Measurements from ENCODE around the gene C16orf74. TPM values are rescaled to one million over a fixed set of nuclear protein-coding genes. Genes with fewer than 3 reads are reported as not detected.

The C16orf74 gene
- total RNA-seq, 2 donors from 2014 or later = 1.2 TPM; not detected in 1

DNA sequence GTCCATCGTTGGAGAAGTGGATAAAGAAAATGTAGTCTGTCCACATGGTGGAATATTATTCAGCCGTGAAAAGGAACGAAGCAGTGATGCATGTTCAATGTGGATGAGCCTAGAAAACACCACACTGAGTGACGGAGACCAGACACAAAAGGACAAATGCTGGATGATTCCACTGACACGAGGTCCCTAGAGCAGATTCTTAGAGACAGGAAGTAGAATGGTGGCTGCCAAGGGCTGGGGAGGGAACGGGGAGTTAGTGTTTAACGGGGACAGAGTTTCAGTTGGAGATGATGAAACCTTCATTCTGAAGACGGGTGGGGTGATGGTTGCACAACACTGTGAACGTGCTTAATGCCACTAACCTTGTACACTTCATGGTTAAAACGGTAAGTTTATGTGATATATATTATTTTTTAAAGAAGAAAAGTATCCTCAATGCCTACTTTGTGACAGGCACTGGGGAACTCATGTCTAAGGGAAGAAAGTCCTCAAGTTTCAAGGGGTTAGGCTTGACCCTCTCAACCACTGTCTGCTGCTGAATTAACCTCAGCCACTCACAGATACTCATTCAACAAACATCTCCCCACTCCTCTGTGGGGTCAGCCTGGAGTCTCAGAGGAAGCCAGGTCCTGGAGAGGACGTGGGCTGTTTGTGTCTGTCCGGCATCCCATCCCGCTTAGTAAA lies 17.6 kb downstream of the C16orf74 start:
- DNase-seq (no peak), ATAC-seq (replicated peaks in 1 of 2) (no peak)
- Mint-ChIP-seq H3K36me3 (ENCODE audit: insufficient read depth in 2 of 2) (no peaks in the 10 kb centered on the region), H3K9me3 (no peaks in the 10 kb centered on the region), H3K4me3 (no peak overlapping the region), H3K4me1 (ENCODE audit: low read depth) (peaks cover 14% of the 10 kb centered on the region), H3K27me3 (ENCODE audit: low read depth) (no peaks in the 10 kb centered on the region), H3K27ac (no peak overlapping the region)

DNA sequence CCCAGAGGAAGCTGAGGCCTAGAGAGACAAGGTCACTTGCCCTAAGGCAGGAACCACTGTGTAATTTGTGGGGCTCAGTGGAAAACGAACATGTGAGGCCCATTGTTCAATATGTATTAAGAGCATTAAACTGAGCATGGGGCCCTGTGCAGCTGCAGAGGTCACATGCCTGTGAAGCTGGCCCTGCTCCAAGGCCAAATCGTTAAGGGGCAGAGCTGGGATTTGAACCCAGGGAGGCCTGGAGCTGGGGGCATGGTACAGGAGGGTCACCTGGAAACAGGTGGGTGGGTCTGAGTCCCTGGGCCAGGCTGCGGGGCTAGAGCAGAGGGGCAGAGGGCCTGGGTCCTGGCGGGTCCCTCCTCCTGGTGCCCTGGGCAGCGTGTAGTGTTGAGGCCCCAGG lies 19.7 kb downstream of the C16orf74 start:
- ATAC-seq (replicated peaks in 1 of 2) (no peak), DNase-seq (no peak)
- peaks cover 14% of the 10 kb centered on the region for H3K4me1 Mint-ChIP-seq (ENCODE audit: low read depth)
- H3K4me3 Mint-ChIP-seq = no peak overlapping the region
- H3K36me3 Mint-ChIP-seq (ENCODE audit: insufficient read depth in 2 of 2) = no peaks in the 10 kb centered on the region
- H3K27ac Mint-ChIP-seq = no peak overlapping the region
- no peaks in the 10 kb centered on the region for H3K27me3 Mint-ChIP-seq (ENCODE audit: low read depth)
- H3K9me3 Mint-ChIP-seq = no peaks in the 10 kb centered on the region

GRCh38 chr16:85730186-85730465 lies 20.8 kb downstream of the C16orf74 start:
- ATAC-seq (replicated peaks in 1 of 2) (no peak), DNase-seq (no peak)
- Mint-ChIP-seq H3K9me3 (no peaks in the 10 kb centered on the region), H3K27me3 (ENCODE audit: low read depth) (no peaks in the 10 kb centered on the region), H3K36me3 (ENCODE audit: insufficient read depth in 2 of 2) (no peaks in the 10 kb centered on the region), H3K27ac (no peak overlapping the region), H3K4me3 (no peak overlapping the region), H3K4me1 (ENCODE audit: low read depth) (peaks cover 4% of the 10 kb centered on the region)

GRCh38 chr16:85729452-85730185 lies 21.3 kb downstream of the C16orf74 start:
- Mint-ChIP-seq H3K4me1 (ENCODE audit: low read depth) (no peaks in the 10 kb centered on the region), H3K27me3 (ENCODE audit: low read depth) (no peaks in the 10 kb centered on the region), H3K27ac (no peak overlapping the region), H3K36me3 (ENCODE audit: insufficient read depth in 2 of 2) (no peaks in the 10 kb centered on the region), H3K9me3 (no peaks in the 10 kb centered on the region), H3K4me3 (no peak overlapping the region)
- ATAC-seq (replicated peaks in 1 of 2) (no peak), DNase-seq (no peak)

- Mint-ChIP-seq H3K36me3 (ENCODE audit: insufficient read depth in 2 of 2) (no peaks in the 10 kb centered on the region), H3K27ac (no peak overlapping the region), H3K4me3 (no peak overlapping the region), H3K9me3 (no peaks in the 10 kb centered on the region), H3K27me3 (ENCODE audit: low read depth) (no peaks in the 10 kb centered on the region), H3K4me1 (ENCODE audit: low read depth) (no peaks in the 10 kb centered on the region)
- no peak for ATAC-seq (replicated peaks in 1 of 2)
- DNase-seq = no peak
These were observed 22.0 kb downstream of the C16orf74 start for GRCh38 chr16:85728879-85729278.

DNA sequence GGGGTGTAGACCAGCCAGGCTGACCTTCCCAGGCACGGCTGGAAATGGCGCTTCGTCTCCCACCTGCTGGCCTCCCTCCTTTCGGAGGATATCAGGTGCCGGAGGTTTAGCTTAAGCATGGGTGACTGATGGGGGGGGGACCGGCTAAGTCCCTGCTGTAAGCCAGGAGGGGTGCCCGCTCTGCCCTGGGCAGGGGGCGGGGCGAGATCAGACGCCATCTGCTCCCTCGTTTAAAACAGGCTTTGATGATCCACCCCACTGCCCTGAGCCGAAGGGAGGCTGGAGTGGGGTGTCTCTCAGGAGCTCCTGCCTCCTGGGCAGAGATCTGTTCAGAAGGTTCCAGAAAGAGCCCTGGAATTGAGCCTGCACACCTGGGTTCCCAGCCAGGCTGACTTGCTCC lies 26.0 kb downstream of the C16orf74 start:
- Mint-ChIP-seq H3K9me3 (no peaks in the 10 kb centered on the region), H3K36me3 (ENCODE audit: insufficient read depth in 2 of 2) (no peaks in the 10 kb centered on the region), H3K4me1 (ENCODE audit: low read depth) (no peaks in the 10 kb centered on the region), H3K27ac (no peak overlapping the region), H3K4me3 (no peak overlapping the region), H3K27me3 (ENCODE audit: low read depth) (no peaks in the 10 kb centered on the region)
- DNase-seq (no peak), ATAC-seq (replicated peaks in 1 of 2) (no peak)

- Mint-ChIP-seq H3K9me3 (no peaks in the 10 kb centered on the region), H3K27me3 (ENCODE audit: low read depth) (no peaks in the 10 kb centered on the region), H3K27ac (no peak overlapping the region), H3K4me1 (ENCODE audit: low read depth) (no peaks in the 10 kb centered on the region), H3K4me3 (no peak overlapping the region), H3K36me3 (ENCODE audit: insufficient read depth in 2 of 2) (no peaks in the 10 kb centered on the region)
- ATAC-seq (replicated peaks in 1 of 2) (no peak), DNase-seq (no peak)
These were observed 26.6 kb downstream of the C16orf74 start for GRCh38 chr16:85724126-85724879.

DNA sequence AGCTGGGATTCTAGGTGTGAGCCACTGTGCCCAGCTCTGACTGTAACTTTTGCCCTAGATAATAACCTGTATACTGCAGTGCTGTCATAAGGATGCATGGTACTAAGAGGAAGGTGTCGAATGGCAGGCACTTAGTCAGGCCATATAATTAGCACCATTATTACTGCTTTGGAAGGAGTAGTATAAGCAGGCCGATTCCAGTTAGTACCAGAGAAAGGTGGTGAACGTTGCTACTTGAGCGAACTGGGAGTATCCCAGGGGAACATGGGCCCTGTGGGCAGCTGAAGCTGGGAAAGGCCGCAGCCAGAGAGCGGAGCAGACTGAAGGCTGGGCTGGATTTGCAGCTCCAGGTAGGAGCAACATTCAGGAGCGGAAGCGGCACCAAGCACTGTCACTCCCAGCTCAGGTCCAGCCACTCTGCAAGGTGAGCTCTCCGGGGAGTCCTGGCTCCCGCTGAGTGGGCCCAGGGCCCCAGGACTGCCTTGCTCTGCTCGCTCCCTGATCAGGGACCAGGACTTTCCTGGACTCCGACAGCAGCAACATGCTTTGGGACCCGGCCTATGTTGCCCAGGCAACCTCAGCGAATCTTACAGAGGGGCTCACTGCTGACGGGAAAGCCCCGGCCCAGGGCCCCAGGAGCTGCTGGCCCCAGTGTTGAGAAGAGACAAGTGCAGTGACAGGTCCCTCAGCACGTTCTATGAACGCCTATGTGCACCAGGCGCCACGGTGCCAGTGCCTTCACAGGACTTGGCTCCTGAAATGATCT lies 28.6 kb downstream of the C16orf74 start:
- Mint-ChIP-seq H3K4me3 (no peak overlapping the region), H3K27ac (no peak overlapping the region), H3K27me3 (ENCODE audit: low read depth) (no peaks in the 10 kb centered on the region), H3K36me3 (ENCODE audit: insufficient read depth in 2 of 2) (no peaks in the 10 kb centered on the region), H3K9me3 (no peaks in the 10 kb centered on the region), H3K4me1 (ENCODE audit: low read depth) (no peaks in the 10 kb centered on the region)
- no peak for DNase-seq
- ATAC-seq (replicated peaks in 1 of 2) = no peak

DNA sequence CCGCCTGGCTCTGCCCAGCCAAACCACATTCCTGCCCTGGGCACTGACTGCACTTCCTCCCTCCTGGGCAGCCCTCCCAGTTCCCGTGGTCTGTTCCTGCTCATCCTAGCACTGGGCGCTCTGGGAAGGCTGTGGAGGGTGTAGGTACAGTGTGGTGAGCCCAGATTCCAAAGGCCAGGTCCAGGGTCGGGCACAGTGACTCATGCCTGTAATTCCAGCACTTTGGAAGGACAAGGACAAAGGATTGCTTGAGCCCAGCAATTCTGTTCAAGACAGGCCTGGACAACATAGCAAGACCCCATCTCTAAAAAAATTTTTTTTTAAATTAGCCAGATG lies 30.6 kb downstream of the C16orf74 start:
- H3K9me3 Mint-ChIP-seq = no peaks in the 10 kb centered on the region
- ATAC-seq (replicated peaks in 1 of 2) (no peak), DNase-seq (no peak)
- H3K4me1 Mint-ChIP-seq (ENCODE audit: low read depth) = no peaks in the 10 kb centered on the region
- H3K27ac Mint-ChIP-seq = no peak overlapping the region
- H3K36me3 Mint-ChIP-seq (ENCODE audit: insufficient read depth in 2 of 2) = no peaks in the 10 kb centered on the region
- H3K27me3 Mint-ChIP-seq (ENCODE audit: low read depth) = peaks cover 12% of the 10 kb centered on the region
- no peak overlapping the region for H3K4me3 Mint-ChIP-seq

- H3K4me1 Mint-ChIP-seq (ENCODE audit: low read depth) = no peaks in the 10 kb centered on the region
- H3K36me3 Mint-ChIP-seq (ENCODE audit: insufficient read depth in 2 of 2) = no peaks in the 10 kb centered on the region
- DNase-seq (no peak), ATAC-seq (replicated peaks in 1 of 2) (no peak)
- H3K27ac Mint-ChIP-seq = no peak overlapping the region
- no peak overlapping the region for H3K4me3 Mint-ChIP-seq
- peaks cover 14% of the 10 kb centered on the region for H3K27me3 Mint-ChIP-seq (ENCODE audit: low read depth)
- H3K9me3 Mint-ChIP-seq = no peaks in the 10 kb centered on the region
These were observed 31.1 kb downstream of the C16orf74 start for GRCh38 chr16:85719605-85720301.

- Mint-ChIP-seq H3K27ac (no peak overlapping the region), H3K36me3 (ENCODE audit: insufficient read depth in 2 of 2) (no peaks in the 10 kb centered on the region), H3K9me3 (no peaks in the 10 kb centered on the region), H3K27me3 (ENCODE audit: low read depth) (peaks cover 14% of the 10 kb centered on the region), H3K4me1 (ENCODE audit: low read depth) (no peaks in the 10 kb centered on the region), H3K4me3 (no peak overlapping the region)
- DNase-seq (no peak), ATAC-seq (replicated peaks in 1 of 2) (no peak)
These were observed 32.2 kb downstream of the C16orf74 start for GRCh38 chr16:85718682-85719081.

DNA sequence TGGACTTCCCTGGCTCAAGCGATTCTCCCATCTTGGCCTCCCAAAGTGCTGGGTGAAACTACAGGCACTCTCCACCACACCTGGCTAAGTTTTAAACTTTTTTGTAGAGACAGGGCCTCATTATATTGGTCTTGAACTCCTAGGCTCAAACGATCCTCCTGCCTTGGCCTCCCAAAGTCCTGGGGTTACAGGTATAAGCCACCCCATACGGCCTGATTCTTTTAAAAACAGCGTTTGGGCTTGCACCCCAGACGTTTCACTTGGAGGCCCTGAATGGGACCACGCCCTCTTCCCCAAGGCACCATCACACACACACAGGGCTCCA lies 32.8 kb downstream of the C16orf74 start:
- H3K36me3 Mint-ChIP-seq (ENCODE audit: insufficient read depth in 2 of 2) = no peaks in the 10 kb centered on the region
- DNase-seq (no peak), ATAC-seq (replicated peaks in 1 of 2) (no peak)
- no peaks in the 10 kb centered on the region for H3K9me3 Mint-ChIP-seq
- no peaks in the 10 kb centered on the region for H3K4me1 Mint-ChIP-seq (ENCODE audit: low read depth)
- no peak overlapping the region for H3K27ac Mint-ChIP-seq
- H3K4me3 Mint-ChIP-seq = no peak overlapping the region
- peaks cover 14% of the 10 kb centered on the region for H3K27me3 Mint-ChIP-seq (ENCODE audit: low read depth)
